ENCODE results near the gene LMO1. TPM values are rescaled to one million over a fixed set of nuclear protein-coding genes. Genes with fewer than 3 reads are reported as not detected.

Gene LMO1
- total and polyA plus RNA-seq, 10 of the 15 experiments (the other 5 are each of a cell fraction or from before 2014, with no cell fraction given) = not detected

- Histone ChIP-seq H3K4me2 (ENCODE audit: control insufficient read depth, insufficient read depth) (peak overlapping the region; percentile 75; the same call in 1 of the 2 replicates), H3K9me3 (replicated peaks; ENCODE audit: control insufficient read depth, insufficient read depth, low read length) (no peaks in the 10 kb centered on the region), H3K27me3 (replicated peaks in 1 of 2; ENCODE audit: control insufficient read depth in 2 of 2, insufficient read depth in 2 of 2, low read length in 1 of 2) (peaks cover 17 to 21% of the 10 kb centered on the region in 2 experiments), H4K20me1 (ENCODE audit: control insufficient read depth, insufficient read depth) (no peaks in the 10 kb centered on the region), H3K27ac (ENCODE audit: control insufficient read depth, insufficient read depth) (no peak overlapping the region), H3K4me1 (ENCODE audit: control insufficient read depth, insufficient read depth, low read length) (no peaks in the 10 kb centered on the region), H3K36me3 (ENCODE audit: control insufficient read depth in 2 of 2, insufficient read depth in 2 of 2, low read length in 1 of 2) (no peaks in the 10 kb centered on the region), H3K79me2 (ENCODE audit: control insufficient read depth, insufficient read depth, low read length) (no peaks in the 10 kb centered on the region), H2AFZ (ENCODE audit: control insufficient read depth, low read depth, low read length) (peak overlapping the region; percentile 28; the same call in 1 of the 2 replicates), H3K9ac (ENCODE audit: control insufficient read depth, insufficient read depth, low read length) (no peak overlapping the region), H3K4me3 (peak overlapping the region; percentile 26; the same call in 1 of the 2 replicates)
- POLR2A ChIA-PET = no interaction called here
- CTCF ChIA-PET = interaction anchor here (0.7 to 4.4 kb wide), 25 partner anchors 8 to 621 kb away, joined by 3 to 50 read pairs (median 7); no protein-coding TSS in a partner anchor
- SMC1A ChIA-PET (ENCODE audit: uncharacterized antibody, unreplicated experiment) = interaction anchor here (1.1 to 2.7 kb wide), 7 partner anchors 15 to 300 kb away, joined by 3 to 13 read pairs (median 4); no protein-coding TSS in a partner anchor
- intact Hi-C loops (cut with micrococcal nuclease; ENCODE audit: unreplicated experiment) = loop anchor here (1.0 to 5.0 kb wide), 2 partner anchors 37 to 70 kb away; no protein-coding TSS in a partner anchor
- in situ Hi-C loops (cut with MboI) = no loop called here
- no TSS peak for BruUV-seq (replicated peaks)
- ATAC-seq (peak; percentile 65), FAIRE-seq (no peak), DNase-seq (ENCODE audit: low read depth, low spot score) (no peak)
- 2% methylated on average over 53 of the region's 66 CpGs for WGBS (ENCODE audit: insufficient coverage, insufficient replicate concordance, low lambda C conversion rate, missing lambda C conversion rate)
- TF ChIP-seq, protein P1, sequence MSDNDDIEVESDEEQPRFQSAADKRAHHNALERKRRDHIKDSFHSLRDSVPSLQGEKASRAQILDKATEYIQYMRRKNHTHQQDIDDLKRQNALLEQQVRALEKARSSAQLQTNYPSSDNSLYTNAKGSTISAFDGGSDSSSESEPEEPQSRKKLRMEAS (IDR thresholded peaks at IDR 0.05; ENCODE audit: low read depth, low read length) = no peak
- TF ChIP-seq SUZ12 (IDR thresholded peaks at IDR 0.05; ENCODE audit: unreplicated experiment) = peak; percentile 82
- no peak for TF ChIP-seq PBX3 (IDR thresholded peaks at IDR 0.05; ENCODE audit: insufficient replicate concordance, low read depth, low read length)
- TF ChIP-seq EGR1 (IDR thresholded peaks at IDR 0.05; ENCODE audit: borderline replicate concordance in 1 of 2, low read depth in 2 of 2, low read length in 2 of 2) = no peak
- no peak for TF ChIP-seq YBX1 (IDR thresholded peaks at IDR 0.05)
- RAD21 ChIA-PET (ENCODE audit: unreplicated experiment) = interaction anchor here (1.2 to 1.9 kb wide), 6 partner anchors 13 to 304 kb away, joined by 3 to 10 read pairs (median 4); no protein-coding TSS in a partner anchor
Observed at GRCh38 chr11:8262552-8263108, 1.0 kb downstream of the LMO1 start.

Measured in GM12878 (cell line).